Pons (tissue), 1 donor: ENCODE measurements around the gene GNG7.
"Not testable (repeated sequence)": the region's sequence is repeated elsewhere in the genome, so short reads cannot be mapped to it uniquely, and the experiment has no call there.

Experiments used
- DNase-seq: peaks from one replicate; pipeline ENCODE4 v3.0.0-alpha.2; 2016; ENCODE audit warnings: low spot score

GNG7 gene

GRCh38 chr19:2551172-2551863 is 151.2 kb downstream of the GNG7 start:
- DNase-seq = no peak

- DNase-seq = peak; percentile 51
Observed at GRCh38 chr19:2550431-2551171, 151.9 kb downstream of the GNG7 start.

GRCh38 chr19:2549701-2550191 is 152.7 kb downstream of the GNG7 start:
- DNase-seq = peak; percentile 93

- no peak for DNase-seq
Observed at GRCh38 chr19:2548966-2549365, 153.5 kb downstream of the GNG7 start.

GRCh38 chr19:2547721-2548120 is 154.8 kb downstream of the GNG7 start:
- DNase-seq = no peak

- no peak for DNase-seq
Observed at GRCh38 chr19:2547033-2547680, 155.3 kb downstream of the GNG7 start.

GRCh38 chr19:2546128-2547032 is 156.1 kb downstream of the GNG7 start:
- peak; percentile 81 for DNase-seq

GRCh38 chr19:2545416-2546127 is 156.9 kb downstream of the GNG7 start:
- not testable (repeated sequence) for DNase-seq

GRCh38 chr19:2544576-2545415 is 157.7 kb downstream of the GNG7 start:
- no peak for DNase-seq

GRCh38 chr19:2543463-2544442 is 158.7 kb downstream of the GNG7 start:
- peak; percentile 92 for DNase-seq

GRCh38 chr19:2543072-2543462 is 159.4 kb downstream of the GNG7 start:
- DNase-seq = not testable (repeated sequence)

GRCh38 chr19:2542341-2543069 is 160.0 kb downstream of the GNG7 start:
- DNase-seq = no peak

- no peak for DNase-seq
Observed at GRCh38 chr19:2540646-2541454, 161.6 kb downstream of the GNG7 start.

- no peak for DNase-seq
Observed at GRCh38 chr19:2540251-2540645, 162.2 kb downstream of the GNG7 start.

GRCh38 chr19:2538096-2538757 is 164.3 kb downstream of the GNG7 start:
- no peak for DNase-seq

GRCh38 chr19:2537584-2537983 is 164.9 kb downstream of the GNG7 start:
- not testable (repeated sequence) for DNase-seq

- DNase-seq = no peak
Observed at GRCh38 chr19:2536461-2536860, 166.0 kb downstream of the GNG7 start.
